HAP-1 (cell line): ENCODE measurements around the gene ZDHHC11.

Experiments
- DNase-seq, 2 experiments: peaks; one replicate each; pipeline ENCODE4 v3.0.0-alpha.2; 2016 to 2020; ENCODE audit warnings: low spot score in 2 of 2
- H3K27me3 ChIP-seq: fragments of 250-450 bp; sonication (Bioruptor Pico); 2 replicates; pipeline ENCODE4 v1.5.1; 2020; ENCODE audit warnings: low read depth, mild to moderate bottlenecking, moderate library complexity
- H3K36me3 ChIP-seq: fragments of 250-450 bp; sonication (Bioruptor Pico); replicated peaks from 2 replicates; pipeline ENCODE4 v1.5.1; 2020; ENCODE audit warnings: mild to moderate bottlenecking
- H3K4me1 ChIP-seq: fragments of 250-450 bp; sonication (Bioruptor Pico); 2 replicates; pipeline ENCODE4 v1.5.1; 2020; ENCODE audit warnings: mild to moderate bottlenecking
- H3K4me3 ChIP-seq: fragments of 250-450 bp; sonication (Bioruptor Pico); 2 replicates; pipeline ENCODE4 v1.5.1; 2020; ENCODE audit warnings: mild to moderate bottlenecking, moderate library complexity
- H3K9me3 ChIP-seq: fragments of 250-450 bp; sonication (Bioruptor Pico); 2 replicates; pipeline ENCODE4 v1.5.1; 2020; ENCODE audit warnings: mild to moderate bottlenecking, moderate library complexity
- in situ Hi-C: fragments of 300-500 bp; cut with MboI; formaldehyde crosslinking; loops from 3 replicates; pipeline ENCODE4 v1.14.3; 2020; ENCODE audit warnings: low sequenced_read_pairs, inconsistent platforms, mixed read lengths

Gene ZDHHC11

DNA sequence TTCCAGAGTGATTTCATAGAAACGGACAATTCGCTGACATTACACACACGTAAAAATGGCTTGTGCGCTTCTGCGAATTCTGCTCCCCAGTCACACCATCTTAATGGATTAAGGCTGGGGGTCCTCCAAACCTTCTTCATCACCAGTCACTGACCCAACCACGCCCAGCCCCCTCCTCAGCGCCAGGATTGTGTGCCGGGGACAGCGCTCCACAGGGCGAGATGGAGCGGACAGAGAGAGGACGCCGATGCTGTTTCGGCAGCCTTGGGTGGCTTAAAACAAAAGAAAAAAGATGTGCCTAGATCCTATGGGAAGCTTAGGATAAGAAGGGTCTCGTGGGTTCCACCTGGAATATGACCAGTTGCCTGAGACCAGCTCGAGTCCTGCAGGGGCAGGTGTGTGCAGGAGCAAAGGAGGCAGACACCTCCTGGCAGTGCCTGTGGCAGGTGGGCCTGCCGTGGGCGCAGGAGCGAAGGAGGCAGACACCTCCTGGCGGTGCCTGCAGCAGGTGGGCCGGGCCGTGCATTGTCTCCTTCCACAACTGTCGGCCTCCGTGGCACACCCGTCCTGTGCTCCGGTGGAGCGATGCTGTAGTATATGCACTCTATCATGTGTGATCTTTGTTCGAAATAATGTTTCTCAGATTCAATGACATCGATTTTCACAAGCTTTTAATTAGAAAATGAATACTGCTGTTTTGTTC is 21.0 kb upstream of the ZDHHC11 start:
- H3K9me3 ChIP-seq, result no peaks in the 10 kb centered on the region
- no peak overlapping the region for H3K4me3 ChIP-seq
- no peak for DNase-seq
- peaks cover 82% of the 10 kb centered on the region for H3K36me3 ChIP-seq
- no peaks in the 10 kb centered on the region for H3K4me1 ChIP-seq
- in situ Hi-C loops, result no loop called here
- H3K27me3 ChIP-seq, result no peaks in the 10 kb centered on the region

DNA sequence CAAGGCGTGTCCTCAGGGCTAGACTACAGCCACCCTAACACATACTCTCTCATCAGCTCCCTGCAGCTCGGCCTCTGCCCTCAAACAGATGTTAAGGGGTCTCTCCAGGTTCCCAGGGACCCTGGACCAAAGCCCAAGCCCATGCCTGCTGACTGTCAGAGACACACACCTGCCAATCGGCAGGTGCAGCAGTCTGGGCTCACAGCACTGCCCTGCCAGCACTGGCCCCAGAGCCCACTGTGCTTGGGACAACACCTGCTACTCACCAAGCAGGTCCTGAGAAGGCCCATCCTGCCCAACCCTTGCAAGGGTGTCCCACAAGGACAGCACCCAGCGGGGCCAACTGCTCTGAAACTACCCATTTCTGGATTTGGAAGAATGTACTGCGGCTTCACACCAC is 20.2 kb upstream of the ZDHHC11 start:
- no peak for DNase-seq
- Histone ChIP-seq H3K9me3 (no peaks in the 10 kb centered on the region), H3K27me3 (no peaks in the 10 kb centered on the region), H3K4me3 (no peak overlapping the region), H3K36me3 (peaks cover 82% of the 10 kb centered on the region), H3K4me1 (no peaks in the 10 kb centered on the region)
- in situ Hi-C loops, result no loop called here

DNA sequence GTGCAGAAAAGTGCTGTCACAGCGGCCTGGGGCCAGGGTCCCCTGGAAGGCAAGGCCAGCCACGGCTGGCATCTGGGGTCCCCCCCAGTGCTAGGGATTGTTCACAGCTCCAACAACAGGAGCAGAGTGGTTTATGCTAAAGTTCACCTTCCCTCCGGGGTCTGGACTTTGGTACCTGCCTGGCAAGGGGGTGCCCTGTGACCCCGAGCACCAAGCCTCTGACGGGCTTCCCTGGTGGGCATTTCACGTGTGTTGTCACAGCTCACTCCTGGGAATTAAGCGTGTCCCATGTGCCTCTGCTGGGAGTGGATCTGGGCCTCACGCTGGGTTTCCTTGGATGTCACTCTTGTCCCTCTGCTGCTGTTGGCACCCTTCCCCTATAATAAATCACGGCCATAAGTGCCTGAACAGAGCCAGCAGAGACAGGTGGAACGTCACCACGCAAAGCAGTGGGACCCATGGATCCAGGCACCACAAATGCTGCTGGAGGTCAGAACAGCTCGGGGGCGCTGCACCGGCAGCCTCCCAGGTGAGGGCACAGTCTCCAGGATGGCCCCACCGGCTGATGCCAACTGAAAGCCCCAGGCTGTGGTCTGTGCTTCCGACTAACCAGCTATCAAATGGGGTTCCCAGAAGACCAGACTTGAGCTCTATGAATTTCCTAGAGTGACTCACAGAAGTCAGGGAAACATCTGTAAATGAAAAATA is 17.8 kb upstream of the ZDHHC11 start:
- Histone ChIP-seq H3K4me3 (no peak overlapping the region), H3K36me3 (peaks cover 92% of the 10 kb centered on the region), H3K27me3 (no peaks in the 10 kb centered on the region), H3K4me1 (no peaks in the 10 kb centered on the region), H3K9me3 (no peaks in the 10 kb centered on the region)
- no peak for DNase-seq
- in situ Hi-C loops, result no loop called here

DNA sequence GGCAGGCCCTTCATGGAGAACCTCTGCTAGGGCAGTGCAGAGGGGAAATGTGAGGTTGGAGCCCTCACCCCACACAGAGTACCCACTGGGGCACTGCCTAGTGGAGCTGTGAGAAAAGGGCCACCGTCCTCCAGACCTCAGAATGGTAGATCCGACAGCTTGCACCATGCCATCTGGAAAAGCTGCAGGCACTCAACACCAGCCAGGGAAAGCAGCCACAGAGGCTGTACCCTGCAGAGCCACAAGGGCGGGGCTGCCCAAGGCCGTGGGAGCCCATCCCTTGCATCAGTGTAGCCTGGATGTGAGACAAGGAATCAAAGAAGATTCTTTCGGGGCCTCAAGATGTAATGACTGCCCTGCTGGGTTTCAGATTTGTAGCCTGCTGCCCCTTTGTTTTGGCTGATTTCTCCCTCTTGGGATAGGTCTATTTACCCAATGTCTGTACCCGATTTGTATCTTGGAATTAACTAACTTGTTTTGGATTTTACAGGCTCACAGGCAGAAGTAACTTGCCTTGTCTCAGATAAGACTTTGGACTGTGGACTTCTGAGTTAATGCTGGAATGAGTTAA is 16.6 kb upstream of the ZDHHC11 start:
- Histone ChIP-seq H3K9me3 (no peaks in the 10 kb centered on the region), H3K27me3 (no peaks in the 10 kb centered on the region), H3K4me3 (no peak overlapping the region), H3K36me3 (peaks cover 97% of the 10 kb centered on the region), H3K4me1 (no peaks in the 10 kb centered on the region)
- in situ Hi-C loops, result no loop called here
- no peak for DNase-seq

DNA sequence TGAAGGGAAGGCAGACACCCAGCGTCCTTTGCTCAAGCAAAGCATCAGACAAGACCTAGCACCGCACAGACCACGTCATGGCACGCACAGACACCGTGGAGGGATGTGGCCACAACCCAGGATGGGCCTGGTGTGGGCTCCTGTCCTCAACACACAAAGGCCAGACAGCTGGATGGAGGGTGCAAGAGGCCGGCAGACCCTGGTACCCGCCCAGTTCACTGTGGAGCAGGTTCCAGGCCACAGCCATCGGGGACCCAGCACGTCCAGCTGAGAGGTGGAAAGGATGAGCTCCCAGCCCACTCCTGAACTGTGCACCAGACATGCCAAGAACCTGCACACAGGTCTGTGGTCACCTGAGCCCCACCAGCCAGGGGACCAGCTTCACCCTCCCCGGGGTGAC is 15.0 kb upstream of the ZDHHC11 start:
- Histone ChIP-seq H3K4me1 (no peaks in the 10 kb centered on the region), H3K27me3 (no peaks in the 10 kb centered on the region), H3K4me3 (no peak overlapping the region), H3K9me3 (no peaks in the 10 kb centered on the region), H3K36me3 (peaks cover 84% of the 10 kb centered on the region)
- no peak for DNase-seq
- in situ Hi-C loops, result no loop called here

DNA sequence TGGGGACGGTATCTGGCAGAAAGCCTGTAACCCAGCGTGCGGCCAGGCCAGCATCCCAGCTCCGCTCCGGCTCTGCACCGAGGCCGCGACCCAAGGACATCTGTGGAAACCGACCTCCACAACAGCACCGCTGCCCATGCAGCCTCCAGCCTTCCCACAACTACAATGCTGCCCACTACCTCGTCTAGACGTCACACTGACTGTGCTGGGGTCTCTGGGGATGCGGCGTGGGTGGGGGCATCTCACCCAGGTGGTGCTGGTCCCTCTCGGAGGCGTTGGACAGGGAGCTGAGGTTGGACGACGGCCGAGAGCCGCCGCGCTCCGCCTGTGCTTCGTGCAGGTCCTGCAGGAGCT is 14.4 kb upstream of the ZDHHC11 start:
- Histone ChIP-seq H3K27me3 (no peaks in the 10 kb centered on the region), H3K4me3 (no peak overlapping the region), H3K36me3 (peaks cover 77% of the 10 kb centered on the region), H3K9me3 (no peaks in the 10 kb centered on the region), H3K4me1 (no peaks in the 10 kb centered on the region)
- DNase-seq, result no peak
- in situ Hi-C loops, result no loop called here

DNA sequence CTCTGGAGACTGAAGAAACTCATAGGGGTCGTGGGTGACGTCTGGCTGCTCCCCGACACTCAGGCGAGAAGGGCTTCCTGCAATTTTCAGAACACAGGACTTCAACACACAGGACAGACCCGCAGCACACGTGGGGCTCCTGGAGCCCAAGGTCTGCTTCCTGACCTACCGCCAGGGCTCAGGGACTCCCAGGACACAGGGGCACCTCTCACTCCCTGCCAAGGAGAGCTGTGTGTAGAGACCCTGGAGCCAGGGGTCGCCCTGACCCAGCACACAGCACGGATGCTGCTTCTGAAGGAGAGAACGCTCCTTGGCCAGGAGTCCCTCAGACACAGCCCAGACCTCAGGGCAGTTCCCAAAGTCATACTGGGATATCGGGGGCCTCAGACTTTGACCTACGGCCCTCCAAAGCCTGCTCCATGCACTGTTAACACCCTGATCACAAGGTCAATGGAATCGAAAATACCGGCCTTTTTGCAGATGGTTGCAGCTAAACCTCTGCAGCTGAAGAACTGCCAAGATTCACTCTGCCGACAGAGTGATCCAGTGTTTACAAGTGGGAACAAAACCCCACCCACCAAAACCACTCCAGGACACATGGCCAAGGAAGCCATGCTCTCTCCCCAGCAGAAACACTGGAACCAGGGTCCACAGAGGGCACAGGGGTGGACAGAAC is 13.8 kb upstream of the ZDHHC11 start:
- Histone ChIP-seq H3K4me1 (no peaks in the 10 kb centered on the region), H3K9me3 (no peaks in the 10 kb centered on the region), H3K4me3 (no peak overlapping the region), H3K27me3 (no peaks in the 10 kb centered on the region), H3K36me3 (peaks cover 72% of the 10 kb centered on the region)
- in situ Hi-C loops, result no loop called here
- DNase-seq, result no peak

DNA sequence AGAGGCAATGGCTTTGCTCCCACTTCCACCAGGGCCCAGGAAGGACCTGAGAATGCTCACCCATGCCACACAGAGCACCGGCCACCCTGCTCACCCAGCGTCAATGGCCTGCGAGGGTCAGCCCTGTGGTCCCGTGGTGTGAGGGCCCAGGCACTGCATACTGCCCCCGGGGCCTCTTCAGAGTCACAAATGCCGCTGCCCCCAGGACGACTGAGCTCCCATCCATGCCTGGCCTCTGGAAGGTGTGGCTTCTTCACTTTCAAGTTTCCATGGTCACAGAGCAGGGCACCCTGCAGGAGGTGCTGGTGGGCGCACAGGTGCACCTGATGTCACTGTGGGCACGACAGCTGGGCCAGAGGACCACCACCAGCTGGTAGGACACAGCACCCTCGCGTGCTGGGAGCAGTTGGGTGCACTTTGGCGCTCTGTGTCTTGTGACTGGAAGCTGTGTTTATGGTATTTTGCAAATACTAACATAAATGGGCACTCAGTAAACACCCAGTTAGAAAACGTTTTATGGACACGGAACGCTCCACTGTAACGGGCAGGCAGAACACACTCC is 12.5 kb upstream of the ZDHHC11 start:
- Histone ChIP-seq H3K4me1 (no peaks in the 10 kb centered on the region), H3K4me3 (no peak overlapping the region), H3K9me3 (no peaks in the 10 kb centered on the region), H3K27me3 (no peaks in the 10 kb centered on the region), H3K36me3 (peaks cover 59% of the 10 kb centered on the region)
- in situ Hi-C loops, result no loop called here
- no peak for DNase-seq

DNA sequence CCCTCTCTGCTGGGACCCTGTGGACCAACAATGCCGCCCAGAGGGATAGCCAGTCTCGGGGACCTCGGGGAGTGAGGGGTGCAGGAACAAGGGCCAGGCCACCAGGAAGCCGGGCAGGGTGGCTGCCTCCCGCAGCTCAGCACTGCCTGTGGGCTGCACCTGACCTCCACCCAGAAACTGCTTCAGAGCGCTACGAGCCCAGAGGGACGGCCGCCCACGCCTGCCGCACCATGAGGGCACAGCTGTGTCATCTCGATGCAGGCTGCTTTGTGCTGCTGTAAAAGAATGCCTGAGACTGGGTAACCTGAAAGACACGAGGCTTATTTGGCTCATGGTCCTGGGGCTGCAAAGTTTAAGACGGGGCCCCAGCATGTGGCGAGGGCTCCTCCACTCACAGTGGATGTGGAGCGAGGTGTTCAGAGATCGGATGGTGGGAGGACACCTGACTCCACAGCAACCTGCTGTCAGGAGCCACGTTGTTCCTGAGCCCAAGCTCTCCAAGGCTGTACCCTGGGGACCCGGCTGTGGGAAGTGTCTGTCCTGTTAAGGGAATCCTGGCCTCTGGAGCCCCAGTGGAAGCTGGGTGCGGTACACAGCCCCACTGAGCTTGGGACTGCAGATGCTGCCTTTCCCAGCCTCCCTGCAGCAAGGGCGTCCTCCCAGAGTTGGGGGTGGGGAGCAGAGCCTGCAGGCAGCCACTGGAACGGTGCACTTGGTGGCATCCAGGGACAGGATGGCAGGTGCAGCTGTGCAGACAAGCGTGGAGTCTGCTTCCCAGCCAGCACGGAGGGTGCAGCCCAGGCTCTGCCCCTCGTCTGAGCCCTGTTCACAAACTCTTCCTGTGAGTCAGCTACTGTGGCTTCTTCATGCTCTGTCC is 11.8 kb upstream of the ZDHHC11 start:
- no peaks in the 10 kb centered on the region for H3K4me1 ChIP-seq
- in situ Hi-C loops, result no loop called here
- peaks cover 52% of the 10 kb centered on the region for H3K36me3 ChIP-seq
- H3K27me3 ChIP-seq, result no peaks in the 10 kb centered on the region
- DNase-seq, result no peak
- H3K9me3 ChIP-seq, result no peaks in the 10 kb centered on the region
- H3K4me3 ChIP-seq, result no peak overlapping the region

DNA sequence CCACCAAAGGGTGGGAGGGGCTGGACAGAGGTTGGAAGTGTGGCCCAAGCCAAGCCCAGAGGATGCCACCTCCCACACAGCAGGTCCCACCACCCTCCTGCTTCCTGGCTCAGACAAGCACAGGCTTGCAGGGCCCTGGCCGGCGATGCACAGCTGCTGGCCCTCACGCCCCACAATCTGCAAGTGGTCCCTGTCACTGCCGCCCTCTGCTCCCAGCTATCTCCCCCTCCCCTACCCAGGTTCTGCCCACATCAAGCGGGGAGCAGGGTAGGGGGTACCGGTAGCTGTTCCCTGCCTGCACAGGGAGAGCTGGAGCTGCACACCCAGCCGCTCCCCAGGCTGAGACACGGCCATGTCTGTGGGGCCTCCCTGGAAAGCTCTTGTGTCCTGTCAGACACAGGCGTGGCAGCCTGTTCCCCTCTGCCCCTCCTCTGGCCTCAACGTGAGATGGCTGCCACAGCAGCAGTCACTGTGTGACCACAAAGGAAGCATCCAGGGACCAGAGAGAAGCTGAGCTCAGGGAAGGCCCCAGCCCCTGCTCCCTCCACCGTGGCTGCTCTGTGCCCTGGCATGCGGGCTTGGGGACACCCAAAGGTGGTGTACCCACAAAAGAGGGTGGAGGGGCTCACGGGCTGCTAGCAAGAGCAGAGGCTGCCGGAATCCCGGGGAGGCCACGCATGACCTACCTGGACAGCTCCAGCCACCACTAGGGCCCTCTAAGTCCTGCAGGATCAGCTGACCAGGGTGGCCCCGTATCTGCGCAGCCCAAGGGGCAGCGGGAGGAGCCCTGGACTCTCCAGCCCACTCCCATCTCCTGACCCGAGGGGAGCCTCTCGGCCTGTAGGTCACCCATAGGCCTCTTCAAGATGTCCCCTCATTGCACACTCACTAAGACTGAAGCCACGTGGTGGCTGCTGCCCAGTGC is 10.9 kb upstream of the ZDHHC11 start:
- Histone ChIP-seq H3K4me1 (no peaks in the 10 kb centered on the region), H3K27me3 (no peaks in the 10 kb centered on the region), H3K36me3 (peaks cover 43% of the 10 kb centered on the region), H3K9me3 (no peaks in the 10 kb centered on the region), H3K4me3 (no peak overlapping the region)
- in situ Hi-C loops, result no loop called here
- no peak for DNase-seq

DNA sequence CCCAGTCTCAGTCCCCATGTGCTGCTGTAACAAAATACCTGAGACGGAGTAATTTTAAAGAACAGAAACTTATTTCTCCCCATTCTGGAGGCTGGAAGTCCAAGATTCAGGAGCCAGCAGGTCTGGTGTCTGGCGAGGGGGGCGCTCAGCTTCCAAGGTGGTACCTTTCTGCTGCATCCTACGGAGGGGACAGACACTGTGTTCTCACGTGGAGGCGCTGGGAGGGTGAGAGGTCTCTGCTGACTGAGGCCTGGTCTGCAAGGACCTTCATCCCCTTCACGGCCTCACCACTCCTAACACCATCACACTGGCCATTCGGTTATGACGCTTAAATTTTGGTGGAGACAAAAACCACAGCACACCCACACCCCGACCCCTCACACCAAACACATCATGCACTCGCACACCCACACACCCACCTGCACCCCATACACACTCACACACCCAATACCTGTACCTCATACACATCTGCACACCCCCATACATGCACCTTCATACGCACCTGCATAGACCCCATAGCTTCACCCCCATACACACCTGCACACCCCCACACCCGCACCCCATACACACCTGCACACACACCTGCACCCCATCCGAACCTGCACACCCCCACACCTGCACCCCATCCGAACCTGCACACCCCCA is 9.8 kb upstream of the ZDHHC11 start:
- no peaks in the 10 kb centered on the region for H3K9me3 ChIP-seq
- no peaks in the 10 kb centered on the region for H3K4me1 ChIP-seq
- in situ Hi-C loops, result no loop called here
- DNase-seq, result no peak
- H3K36me3 ChIP-seq, result peaks cover 32% of the 10 kb centered on the region
- no peaks in the 10 kb centered on the region for H3K27me3 ChIP-seq
- no peak overlapping the region for H3K4me3 ChIP-seq

DNA sequence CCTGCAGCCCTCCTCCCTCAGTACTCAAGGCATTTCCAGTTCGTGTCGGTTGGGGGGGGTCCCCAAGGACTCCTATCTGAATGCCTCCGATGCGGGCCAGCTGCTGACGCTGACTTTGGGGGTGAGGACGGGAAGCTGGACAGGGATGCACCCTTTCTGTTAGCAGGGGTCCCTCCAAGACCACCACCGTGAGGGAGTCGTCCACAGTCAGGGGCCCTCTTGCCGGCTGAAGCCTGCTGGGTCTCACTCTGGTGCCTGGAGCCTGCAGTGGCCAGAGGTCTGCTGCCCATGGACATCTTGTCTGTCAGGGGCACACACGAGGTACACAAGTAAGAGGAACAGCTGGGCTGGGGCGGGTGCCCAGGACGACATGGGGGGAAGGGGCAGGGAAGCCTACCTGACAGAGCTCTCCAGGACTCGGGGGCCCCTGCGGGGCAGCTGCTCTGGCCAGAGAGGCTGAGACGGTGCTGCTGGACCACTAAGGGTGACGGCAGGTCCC is 9.1 kb upstream of the ZDHHC11 start:
- no peak for DNase-seq
- Histone ChIP-seq H3K4me1 (no peaks in the 10 kb centered on the region), H3K36me3 (peaks cover 24% of the 10 kb centered on the region), H3K9me3 (no peaks in the 10 kb centered on the region), H3K4me3 (no peak overlapping the region), H3K27me3 (no peaks in the 10 kb centered on the region)
- in situ Hi-C loops, result no loop called here
